Fibroblast of peridontal ligament (primary cell): ENCODE results near the gene BZW2.

Experiments used
- DNase-seq: peaks from one replicate; pipeline ENCODE4 v3.0.0-alpha.2; 2010; ENCODE audit errors: extremely low read depth

BZW2 gene

GRCh38 chr7:16753102-16753931, 107.3 kb downstream of the BZW2 start, which contains the start of gene TSPAN13:
Gene TSPAN13 (plus strand): TSS chr7:16753755. CDS start chr7:16753968, 213 bp downstream.
- no peak for DNase-seq

- DNase-seq = no peak
Observed at GRCh38 chr7:16753932-16754855, 108.2 kb downstream of the BZW2 start.

- no peak for DNase-seq
Observed at GRCh38 chr7:16754856-16755317, 108.9 kb downstream of the BZW2 start.

- no peak for DNase-seq
Observed at GRCh38 chr7:16755397-16755796, 109.4 kb downstream of the BZW2 start.
